Adrenal gland (tissue), 5 donors: Measurements from ENCODE around the gene ABHD14A.

Experiments
- CTCF ChIP-seq, 6 experiments: fragments of 450-650 bp in 4 of 6; fragments of 200-600 bp in 2 of 6; sonication (generic) in 1 of 6; IDR thresholded peaks; 1 replicate in 5 of 6; 2 replicates in 1 of 6; pipeline versions ENCODE4 v1.5.1 to v1.8.0; 2016 to 2021; ENCODE audit warnings: antibody characterized with exemption in 6 of 6, mild to moderate bottlenecking in 2 of 6, moderate library complexity in 1 of 6
- POLR2A ChIP-seq, 2 donors: fragments of 450-650 bp; IDR thresholded peaks; one replicate each; pipeline ENCODE4 v1.6.1; 2017; ENCODE audit warnings: antibody characterized with exemption in 2 of 2, mild to moderate bottlenecking in 2 of 2, moderate library complexity in 1 of 2
- donor health status: DM: no; HTN: no; CAD: no.

DNA sequence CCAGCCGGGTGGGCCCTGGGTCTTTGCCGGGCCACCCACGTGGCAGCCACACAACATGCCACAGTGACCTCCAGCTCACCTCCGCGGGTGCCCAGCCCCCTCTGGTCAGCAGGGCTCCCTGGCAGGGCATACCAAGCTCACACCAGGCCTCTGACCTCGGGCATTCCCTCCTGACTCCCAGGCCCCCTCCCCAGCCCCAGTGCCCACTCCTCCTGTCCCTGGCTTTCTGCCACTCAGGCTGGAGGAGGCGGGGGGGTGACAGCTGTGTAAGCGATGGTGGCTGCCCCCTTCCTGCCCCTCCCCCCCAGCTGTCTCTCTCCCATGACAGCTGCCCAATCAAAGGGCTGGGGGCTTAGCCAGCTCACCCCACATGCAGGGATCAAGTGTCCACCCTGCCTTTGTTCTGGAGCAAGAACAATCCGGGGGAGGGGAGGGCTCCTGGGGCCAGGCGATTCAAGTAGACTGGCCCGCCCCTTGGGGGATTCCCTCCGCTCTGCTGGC is 10.9 kb upstream of the ABHD14A start:
- TF ChIP-seq CTCF (IDR thresholded peaks at IDR 0.05) (no peak), POLR2A (IDR thresholded peaks at IDR 0.05) (no peak)
